Measurements from ENCODE around the gene DSE. TPM values are rescaled to one million over a fixed set of nuclear protein-coding genes. Genes with fewer than 3 reads are reported as not detected.

DSE gene
- total RNA-seq, 1 experiment from 2014 or later, result 5.4 TPM

DNA sequence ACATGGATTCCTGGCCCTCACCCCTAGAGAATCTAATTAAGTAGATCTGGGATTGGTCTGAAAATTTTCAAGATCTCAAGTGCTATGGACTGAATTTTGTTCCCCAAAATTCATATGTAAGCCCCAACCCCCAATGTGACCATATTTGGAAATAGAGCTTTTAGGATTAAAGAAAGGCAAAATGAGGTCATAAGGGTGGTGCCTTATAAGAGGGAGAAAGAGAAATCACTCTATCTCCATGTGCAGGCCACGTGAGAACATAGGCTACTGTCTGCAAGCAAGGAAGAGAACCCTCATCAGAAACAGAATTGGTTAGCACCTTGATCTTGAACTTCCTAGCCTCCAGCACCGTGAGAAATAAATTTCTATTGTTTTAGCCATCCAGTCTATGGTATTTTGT lies 8.5 kb upstream of the DSE start:
- Histone ChIP-seq H3K27me3 (ENCODE audit: control insufficient read depth, insufficient read depth, low read length) (peaks cover 27% of the 10 kb centered on the region), H3K4me1 (ENCODE audit: control insufficient read depth, insufficient read depth, low read length) (no peaks in the 10 kb centered on the region), H3K36me3 (ENCODE audit: control insufficient read depth, insufficient read depth, low read length) (no peaks in the 10 kb centered on the region), H3K9me3 (ENCODE audit: control insufficient read depth, insufficient read depth, low read depth, low read length) (no peaks in the 10 kb centered on the region), H3K27ac (ENCODE audit: low read length) (no peak overlapping the region), H3K4me3 (ENCODE audit: low read depth in 2 of 2, low read length in 2 of 2) (no peak overlapping the region)
- ChIA-PET CTCF (no interaction called here), POLR2A (no interaction called here)
- in situ Hi-C loops (cut with HindIII; ENCODE audit: low pct_unique_long_range_greater_than_20kb, low sequenced_read_pairs), result no loop called here
- BruUV-seq (replicated peaks), result no TSS peak
- intact Hi-C loops (cut with micrococcal nuclease; ENCODE audit: unreplicated experiment), result no loop called here
- TF ChIP-seq, protein P1, sequence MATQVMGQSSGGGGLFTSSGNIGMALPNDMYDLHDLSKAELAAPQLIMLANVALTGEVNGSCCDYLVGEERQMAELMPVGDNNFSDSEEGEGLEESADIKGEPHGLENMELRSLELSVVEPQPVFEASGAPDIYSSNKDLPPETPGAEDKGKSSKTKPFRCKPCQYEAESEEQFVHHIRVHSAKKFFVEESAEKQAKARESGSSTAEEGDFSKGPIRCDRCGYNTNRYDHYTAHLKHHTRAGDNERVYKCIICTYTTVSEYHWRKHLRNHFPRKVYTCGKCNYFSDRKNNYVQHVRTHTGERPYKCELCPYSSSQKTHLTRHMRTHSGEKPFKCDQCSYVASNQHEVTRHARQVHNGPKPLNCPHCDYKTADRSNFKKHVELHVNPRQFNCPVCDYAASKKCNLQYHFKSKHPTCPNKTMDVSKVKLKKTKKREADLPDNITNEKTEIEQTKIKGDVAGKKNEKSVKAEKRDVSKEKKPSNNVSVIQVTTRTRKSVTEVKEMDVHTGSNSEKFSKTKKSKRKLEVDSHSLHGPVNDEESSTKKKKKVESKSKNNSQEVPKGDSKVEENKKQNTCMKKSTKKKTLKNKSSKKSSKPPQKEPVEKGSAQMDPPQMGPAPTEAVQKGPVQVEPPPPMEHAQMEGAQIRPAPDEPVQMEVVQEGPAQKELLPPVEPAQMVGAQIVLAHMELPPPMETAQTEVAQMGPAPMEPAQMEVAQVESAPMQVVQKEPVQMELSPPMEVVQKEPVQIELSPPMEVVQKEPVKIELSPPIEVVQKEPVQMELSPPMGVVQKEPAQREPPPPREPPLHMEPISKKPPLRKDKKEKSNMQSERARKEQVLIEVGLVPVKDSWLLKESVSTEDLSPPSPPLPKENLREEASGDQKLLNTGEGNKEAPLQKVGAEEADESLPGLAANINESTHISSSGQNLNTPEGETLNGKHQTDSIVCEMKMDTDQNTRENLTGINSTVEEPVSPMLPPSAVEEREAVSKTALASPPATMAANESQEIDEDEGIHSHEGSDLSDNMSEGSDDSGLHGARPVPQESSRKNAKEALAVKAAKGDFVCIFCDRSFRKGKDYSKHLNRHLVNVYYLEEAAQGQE (IDR thresholded peaks at IDR 0.05; ENCODE audit: insufficient read depth in 1 of 2, low read depth in 2 of 2, low read length in 1 of 2), result no peak
- TF ChIP-seq, protein P2, sequence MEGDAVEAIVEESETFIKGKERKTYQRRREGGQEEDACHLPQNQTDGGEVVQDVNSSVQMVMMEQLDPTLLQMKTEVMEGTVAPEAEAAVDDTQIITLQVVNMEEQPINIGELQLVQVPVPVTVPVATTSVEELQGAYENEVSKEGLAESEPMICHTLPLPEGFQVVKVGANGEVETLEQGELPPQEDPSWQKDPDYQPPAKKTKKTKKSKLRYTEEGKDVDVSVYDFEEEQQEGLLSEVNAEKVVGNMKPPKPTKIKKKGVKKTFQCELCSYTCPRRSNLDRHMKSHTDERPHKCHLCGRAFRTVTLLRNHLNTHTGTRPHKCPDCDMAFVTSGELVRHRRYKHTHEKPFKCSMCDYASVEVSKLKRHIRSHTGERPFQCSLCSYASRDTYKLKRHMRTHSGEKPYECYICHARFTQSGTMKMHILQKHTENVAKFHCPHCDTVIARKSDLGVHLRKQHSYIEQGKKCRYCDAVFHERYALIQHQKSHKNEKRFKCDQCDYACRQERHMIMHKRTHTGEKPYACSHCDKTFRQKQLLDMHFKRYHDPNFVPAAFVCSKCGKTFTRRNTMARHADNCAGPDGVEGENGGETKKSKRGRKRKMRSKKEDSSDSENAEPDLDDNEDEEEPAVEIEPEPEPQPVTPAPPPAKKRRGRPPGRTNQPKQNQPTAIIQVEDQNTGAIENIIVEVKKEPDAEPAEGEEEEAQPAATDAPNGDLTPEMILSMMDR (IDR thresholded peaks at IDR 0.05), result no peak
- TF ChIP-seq TCF7L2 (IDR thresholded peaks at IDR 0.05; ENCODE audit: low read depth, low read length), result no peak
- no peak for TF ChIP-seq SIN3A (IDR thresholded peaks at IDR 0.05; ENCODE audit: borderline replicate concordance, insufficient read depth, low read depth, low read length)
- ATAC-seq (no peak), DNase-seq (ENCODE audit: low read depth, low spot score) (no peak)

DNA sequence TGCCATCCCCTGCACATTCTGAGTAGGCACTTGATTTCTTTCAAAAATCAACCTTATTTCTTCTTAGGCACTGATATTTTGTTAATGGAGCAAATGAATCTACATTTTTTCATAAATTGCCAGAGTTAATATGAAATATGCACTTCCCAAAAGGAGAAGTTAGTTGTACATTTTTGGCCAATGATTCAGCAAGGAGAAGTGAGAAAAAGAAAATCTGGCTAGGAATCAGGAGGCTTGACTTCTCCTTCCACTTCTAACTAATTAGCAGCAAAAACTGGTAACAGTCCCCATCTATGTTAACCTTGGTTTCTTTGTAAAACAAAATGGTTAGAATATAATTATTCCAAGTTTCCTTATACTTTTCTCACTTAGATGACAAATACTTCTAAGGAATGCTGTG lies 7.0 kb upstream of the DSE start:
- ChIA-PET POLR2A (no interaction called here), CTCF (no interaction called here)
- DNase-seq (ENCODE audit: low read depth, low spot score) (no peak), ATAC-seq (no peak)
- Histone ChIP-seq H3K9me3 (ENCODE audit: control insufficient read depth, insufficient read depth, low read depth, low read length) (no peaks in the 10 kb centered on the region), H3K4me3 (ENCODE audit: low read depth in 2 of 2, low read length in 2 of 2) (no peak overlapping the region), H3K4me1 (ENCODE audit: control insufficient read depth, insufficient read depth, low read length) (no peaks in the 10 kb centered on the region), H3K36me3 (ENCODE audit: control insufficient read depth, insufficient read depth, low read length) (no peaks in the 10 kb centered on the region), H3K27me3 (ENCODE audit: control insufficient read depth, insufficient read depth, low read length) (peaks cover 30% of the 10 kb centered on the region), H3K27ac (ENCODE audit: low read length) (no peak overlapping the region)
- intact Hi-C loops (cut with micrococcal nuclease; ENCODE audit: unreplicated experiment) (no loop called here), in situ Hi-C loops (cut with HindIII; ENCODE audit: low pct_unique_long_range_greater_than_20kb, low sequenced_read_pairs) (no loop called here)
- BruUV-seq (replicated peaks), result no TSS peak
- TF ChIP-seq, protein P1 (IDR thresholded peaks at IDR 0.05; ENCODE audit: insufficient read depth in 1 of 2, low read depth in 2 of 2, low read length in 1 of 2), result no peak
- TF ChIP-seq POLR2AphosphoS5 (IDR thresholded peaks at IDR 0.05; ENCODE audit: low read depth, low read length) (no peak), TCF7L2 (IDR thresholded peaks at IDR 0.05; ENCODE audit: low read depth, low read length) (no peak), SIN3A (IDR thresholded peaks at IDR 0.05; ENCODE audit: borderline replicate concordance, insufficient read depth, low read depth, low read length) (no peak)
- TF ChIP-seq, protein P2 (IDR thresholded peaks at IDR 0.05), result no peak

Data from Panc1 (cell line).